A204.1 (cell line): ENCODE measurements around the gene SPATA20.

ENCODE experiments used
- FAIRE-seq: peaks from 2 replicates; lab custom pipeline; 2012; peaks lifted over from hg19 to GRCh38; lab: Jason Lieb, UNC

The SPATA20 gene

DNA sequence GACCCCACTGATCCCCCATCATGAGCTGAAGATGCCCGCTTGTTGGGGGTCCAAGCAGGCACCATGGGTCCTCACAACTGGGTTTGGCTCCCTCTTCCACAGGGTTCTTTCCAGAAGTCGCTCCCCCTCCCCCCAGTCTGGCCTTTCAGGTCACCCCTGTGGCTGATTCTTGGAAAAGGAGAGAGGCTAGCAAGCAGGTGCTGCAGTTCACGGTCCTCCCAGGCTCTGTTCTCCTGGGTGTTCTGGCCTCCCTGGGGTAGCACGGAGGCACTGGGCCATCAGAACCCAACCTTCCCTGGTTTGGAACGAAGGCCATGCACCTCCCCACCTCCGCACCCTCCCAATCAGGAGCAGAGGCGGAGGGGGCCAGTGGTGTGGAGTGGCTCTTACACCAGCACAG is 32.4 kb downstream of the SPATA20 start:
- FAIRE-seq, result no peak

DNA sequence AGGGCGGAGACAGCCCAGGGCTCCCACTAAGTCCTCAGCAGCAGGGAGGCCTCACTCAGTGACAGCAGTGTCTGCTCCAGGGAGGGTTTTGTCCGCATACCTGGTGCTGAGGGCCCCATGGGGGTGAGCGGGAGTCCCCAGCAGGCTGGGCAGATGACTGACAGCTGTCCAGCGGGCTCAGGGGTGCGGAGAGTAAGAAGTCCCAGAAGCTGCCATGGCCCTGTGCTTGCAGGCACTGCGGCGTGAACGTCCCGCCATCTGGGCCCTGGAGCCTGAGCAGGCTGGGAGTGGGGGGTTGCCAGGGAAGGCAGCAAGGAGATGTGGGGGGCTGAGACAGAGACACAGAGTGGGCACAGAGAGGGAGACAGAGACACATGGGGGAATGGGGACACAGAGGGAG is 33.7 kb downstream of the SPATA20 start:
- FAIRE-seq, result no peak

DNA sequence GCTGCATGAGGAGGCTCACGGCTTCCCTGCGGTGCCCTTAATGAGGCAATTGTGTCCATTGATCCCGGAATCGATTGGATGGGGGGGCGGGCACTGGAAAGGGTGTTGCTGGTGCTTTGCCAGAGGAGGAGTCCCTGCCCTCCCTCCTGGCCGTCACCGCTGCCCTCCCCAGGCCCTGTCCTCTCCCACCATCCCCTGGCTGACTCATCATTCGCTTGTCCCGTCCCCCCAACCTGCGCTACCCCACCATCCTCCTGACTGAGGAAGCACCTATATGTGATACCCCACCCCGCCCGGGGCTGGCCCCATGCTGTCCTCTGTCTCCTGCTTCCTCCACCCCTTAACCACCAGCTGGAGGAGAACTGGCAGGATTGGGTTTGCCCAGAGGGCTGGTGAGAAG is 34.3 kb downstream of the SPATA20 start:
- no peak for FAIRE-seq

DNA sequence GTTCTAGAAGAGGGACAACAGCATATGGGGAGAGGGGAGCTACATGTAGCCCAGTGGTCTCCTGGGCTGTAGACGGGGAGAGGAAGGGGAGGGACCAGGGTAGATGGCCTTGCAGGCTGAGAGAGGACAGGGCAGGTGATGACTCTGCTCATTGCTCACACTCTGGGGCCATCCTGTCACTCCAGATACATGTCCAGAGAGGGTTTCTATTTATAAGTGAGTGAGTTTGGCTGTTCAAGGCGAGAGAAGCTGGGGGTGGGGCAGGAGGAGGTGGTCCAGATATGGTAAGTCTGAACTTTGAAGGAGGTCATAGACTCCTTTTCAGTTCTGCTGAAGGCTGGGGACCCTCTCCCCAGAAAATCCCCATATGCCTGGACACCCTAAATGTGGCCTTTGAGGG is 35.8 kb downstream of the SPATA20 start:
- FAIRE-seq, result no peak

DNA sequence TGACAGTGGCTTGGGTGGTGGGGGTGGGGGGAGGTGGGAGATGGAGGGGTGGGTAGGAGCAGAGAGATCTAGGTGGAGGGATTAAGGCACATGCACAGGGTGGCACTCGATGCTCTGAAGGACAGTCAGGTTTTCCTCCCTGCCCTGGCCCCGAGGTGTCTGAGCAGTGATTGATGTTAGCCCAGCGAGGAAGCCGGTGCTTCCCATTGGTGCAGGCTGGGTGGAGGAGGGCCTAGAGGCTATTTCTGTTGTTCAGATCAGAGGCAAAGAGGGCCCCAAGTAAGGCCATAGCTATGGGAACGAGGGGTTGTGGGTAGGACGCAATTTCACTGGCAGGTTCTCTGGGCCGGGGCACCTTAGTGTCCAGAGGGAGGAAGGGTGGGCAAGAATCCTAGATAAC is 36.7 kb downstream of the SPATA20 start:
- no peak for FAIRE-seq

DNA sequence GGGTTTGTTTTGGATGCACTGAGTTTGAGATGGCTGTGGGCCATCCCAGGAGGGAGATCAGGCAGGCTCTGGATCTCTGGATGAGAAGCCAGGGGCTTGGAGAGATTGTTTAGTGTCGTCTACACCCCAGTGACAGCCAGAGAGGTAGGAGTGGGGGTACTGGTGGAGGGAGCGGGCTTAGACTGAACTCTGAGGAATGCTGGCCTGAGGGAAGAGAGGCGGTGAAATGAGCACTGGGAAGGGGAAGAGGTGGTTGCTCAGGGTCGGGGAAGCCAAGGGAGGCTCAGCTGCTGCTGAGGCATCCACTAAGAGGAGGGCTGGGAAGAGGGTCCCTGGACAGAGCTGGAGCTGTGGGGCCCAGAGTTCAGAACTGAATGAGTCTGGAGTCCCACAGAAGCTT is 37.1 kb downstream of the SPATA20 start:
- no peak for FAIRE-seq

DNA sequence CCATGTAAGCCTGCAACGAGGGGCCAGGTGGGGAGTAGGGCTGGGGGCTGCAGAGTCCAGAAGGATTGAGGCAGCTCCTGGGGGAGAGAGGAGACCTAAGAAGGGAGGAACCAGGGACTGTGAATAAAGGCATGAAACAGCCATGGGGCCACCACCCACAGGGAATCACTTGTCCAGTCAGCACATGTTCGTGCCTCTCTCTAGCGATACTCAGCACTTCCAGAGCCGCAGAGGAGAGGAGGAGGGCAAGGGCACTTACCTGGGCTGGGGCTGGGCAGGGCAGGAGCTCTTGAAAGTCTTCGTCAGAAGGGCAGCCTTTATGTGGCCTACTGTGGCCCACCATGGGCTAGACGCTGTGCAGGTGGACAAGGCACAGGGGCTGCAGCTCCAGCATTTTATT is 37.8 kb downstream of the SPATA20 start:
- FAIRE-seq, result no peak

DNA sequence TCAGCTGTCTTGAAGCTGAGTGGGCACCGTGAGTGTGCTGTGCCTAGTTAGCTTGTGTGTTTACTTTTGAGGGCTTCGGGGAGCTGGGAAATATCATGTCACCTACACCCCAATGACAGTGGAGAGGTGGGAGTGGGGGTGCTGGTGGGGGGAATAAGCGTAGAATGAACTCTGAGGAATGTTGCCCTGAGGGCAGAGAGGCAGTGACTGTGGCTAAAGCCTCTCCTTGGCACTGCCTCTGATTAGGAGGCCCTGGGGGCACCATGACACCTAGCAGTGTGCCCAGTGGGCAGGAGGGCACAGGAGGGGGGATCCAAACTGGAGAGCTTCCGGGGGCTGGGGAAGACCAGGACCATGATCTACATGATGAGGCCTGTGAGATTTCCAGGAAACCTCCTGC is 38.4 kb downstream of the SPATA20 start:
- no peak for FAIRE-seq

DNA sequence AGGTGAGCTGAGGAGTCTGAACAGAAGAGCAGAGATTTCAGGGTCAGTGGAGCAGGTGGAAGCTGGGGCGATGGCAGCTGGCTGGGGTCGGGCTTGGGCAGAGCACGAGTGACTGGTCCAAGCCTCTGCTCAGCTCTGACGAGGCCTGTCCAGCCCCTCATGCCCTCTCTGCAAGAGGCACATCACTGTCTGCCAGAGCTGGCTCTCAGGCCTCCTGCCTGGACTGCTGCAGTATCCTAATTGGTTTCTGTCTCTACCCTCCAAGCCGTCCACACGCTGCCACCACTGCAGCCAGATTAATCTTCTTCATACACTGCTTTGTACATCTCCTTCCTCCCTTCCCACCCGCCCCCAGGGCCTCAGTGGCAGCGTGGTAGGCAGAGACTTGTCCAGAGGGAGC is 38.9 kb downstream of the SPATA20 start:
- no peak for FAIRE-seq

DNA sequence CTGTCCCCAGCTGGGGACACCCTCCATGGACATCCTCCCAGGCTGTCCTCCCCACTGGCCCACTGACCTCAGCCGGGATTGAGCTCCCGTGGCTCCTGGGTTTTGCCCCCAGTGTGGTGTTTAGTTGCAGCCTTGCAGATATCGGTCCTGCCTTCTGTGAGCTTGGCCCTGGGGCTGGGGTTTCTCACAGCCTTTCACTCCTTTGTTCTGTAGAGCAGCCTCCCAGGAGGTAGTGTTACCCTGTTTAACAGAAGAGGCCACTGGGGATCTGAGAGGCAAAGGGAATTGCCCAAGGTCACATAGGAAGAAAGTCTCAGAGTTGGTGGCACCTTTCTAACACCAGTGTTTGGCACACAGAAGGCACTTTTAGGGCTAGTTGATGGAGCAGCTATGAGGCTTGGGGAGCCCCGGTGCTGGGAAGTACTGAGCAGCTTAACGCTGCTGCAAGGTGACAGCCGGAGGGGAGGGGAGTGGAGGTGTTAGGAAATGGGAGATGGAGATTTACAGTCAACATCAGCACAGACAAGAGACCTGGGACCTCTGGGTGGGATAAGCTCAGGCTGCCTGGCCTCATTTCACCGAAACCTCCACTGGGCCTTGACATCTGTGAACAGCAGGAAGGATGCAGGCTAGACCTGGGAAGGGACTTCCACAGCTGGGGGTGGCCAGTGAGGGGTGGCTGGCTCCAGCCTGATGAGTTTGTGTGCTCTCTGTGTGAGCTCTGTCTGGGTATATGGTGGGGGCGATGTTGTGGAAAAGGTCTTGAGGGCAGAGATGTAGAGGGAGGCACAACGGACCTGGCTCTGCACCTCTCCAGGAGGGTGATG is 39.7 kb downstream of the SPATA20 start:
- no peak for FAIRE-seq

DNA sequence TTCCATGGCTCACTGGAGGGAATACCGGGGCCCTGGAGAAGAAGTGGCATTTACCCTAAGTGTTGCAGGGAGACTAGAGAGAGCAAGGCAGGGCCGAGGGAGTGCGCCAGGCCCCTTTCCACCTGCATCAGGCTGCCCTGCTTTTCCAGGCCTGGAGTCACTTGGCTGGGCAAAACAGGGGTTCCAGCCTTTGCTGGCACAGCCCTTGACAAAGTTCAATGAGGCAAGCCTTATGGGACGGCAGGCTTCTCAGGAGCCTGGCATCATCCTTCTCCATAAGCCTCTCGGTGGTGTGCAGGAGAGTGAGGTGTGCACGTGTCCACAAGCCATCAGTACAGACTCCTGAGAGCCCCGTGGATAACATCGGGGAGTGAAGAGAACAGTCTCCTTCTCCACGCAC is 40.6 kb downstream of the SPATA20 start:
- FAIRE-seq, result no peak

DNA sequence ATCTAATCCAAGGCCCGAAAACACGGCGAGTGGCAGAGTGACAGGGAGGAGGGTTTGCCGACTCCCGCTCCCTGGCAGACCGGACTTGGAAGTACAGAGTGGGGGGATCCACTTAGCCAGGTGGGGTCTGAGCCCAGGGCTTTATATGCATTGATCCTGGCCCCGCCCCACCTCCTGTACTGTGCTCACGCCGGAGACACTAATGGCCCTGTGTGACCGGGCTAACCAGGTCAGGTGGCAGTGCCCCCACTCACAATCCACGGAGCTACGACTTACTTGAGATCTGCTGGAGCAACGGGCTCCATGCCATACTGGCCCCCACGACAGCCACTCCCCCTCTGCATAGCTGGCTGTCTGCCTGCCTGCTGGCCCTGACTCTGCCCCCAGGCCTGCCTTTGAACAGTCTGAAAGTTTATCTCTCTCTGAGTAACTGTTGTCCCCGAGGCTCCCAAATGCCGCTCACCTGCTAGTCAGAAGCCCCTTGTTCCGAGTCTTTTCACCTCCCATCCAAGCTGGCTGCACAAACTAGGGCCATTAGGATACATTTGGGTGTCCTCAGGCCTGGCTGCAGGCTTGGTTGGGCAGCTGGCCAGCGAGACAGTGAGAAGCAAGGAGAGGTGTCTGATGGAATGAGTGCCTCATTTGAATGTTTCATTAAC is 41.5 kb downstream of the SPATA20 start:
- no peak for FAIRE-seq

DNA sequence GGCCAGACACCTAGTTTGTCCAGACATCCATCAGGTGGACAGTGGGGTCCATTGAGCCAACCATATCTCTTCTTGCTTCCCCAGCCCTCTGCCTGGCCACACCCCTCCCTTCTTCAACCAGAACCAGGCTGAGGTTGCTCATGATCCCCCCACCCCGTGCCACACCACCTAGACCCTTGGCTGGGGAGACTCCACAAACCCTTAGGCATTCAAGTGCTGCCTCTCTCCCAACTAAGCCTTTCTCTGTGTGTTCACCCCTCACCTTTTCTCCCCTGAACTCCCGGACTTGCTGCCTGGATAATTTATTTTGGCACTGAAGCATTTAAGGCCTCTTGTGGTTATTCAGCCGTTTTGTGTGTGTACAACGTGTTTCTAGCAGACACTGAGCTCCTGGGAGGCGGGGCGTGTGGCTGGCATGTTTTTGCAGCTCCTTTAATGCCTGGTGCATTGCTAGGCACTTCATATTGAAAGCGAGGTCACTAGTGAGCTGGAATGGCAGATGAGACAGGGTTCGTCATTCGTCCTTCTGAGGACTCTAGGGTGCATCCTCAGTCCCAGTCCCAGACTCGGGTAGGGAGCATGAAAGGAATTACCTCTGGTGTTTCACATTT is 42.2 kb downstream of the SPATA20 start:
- FAIRE-seq, result no peak

DNA sequence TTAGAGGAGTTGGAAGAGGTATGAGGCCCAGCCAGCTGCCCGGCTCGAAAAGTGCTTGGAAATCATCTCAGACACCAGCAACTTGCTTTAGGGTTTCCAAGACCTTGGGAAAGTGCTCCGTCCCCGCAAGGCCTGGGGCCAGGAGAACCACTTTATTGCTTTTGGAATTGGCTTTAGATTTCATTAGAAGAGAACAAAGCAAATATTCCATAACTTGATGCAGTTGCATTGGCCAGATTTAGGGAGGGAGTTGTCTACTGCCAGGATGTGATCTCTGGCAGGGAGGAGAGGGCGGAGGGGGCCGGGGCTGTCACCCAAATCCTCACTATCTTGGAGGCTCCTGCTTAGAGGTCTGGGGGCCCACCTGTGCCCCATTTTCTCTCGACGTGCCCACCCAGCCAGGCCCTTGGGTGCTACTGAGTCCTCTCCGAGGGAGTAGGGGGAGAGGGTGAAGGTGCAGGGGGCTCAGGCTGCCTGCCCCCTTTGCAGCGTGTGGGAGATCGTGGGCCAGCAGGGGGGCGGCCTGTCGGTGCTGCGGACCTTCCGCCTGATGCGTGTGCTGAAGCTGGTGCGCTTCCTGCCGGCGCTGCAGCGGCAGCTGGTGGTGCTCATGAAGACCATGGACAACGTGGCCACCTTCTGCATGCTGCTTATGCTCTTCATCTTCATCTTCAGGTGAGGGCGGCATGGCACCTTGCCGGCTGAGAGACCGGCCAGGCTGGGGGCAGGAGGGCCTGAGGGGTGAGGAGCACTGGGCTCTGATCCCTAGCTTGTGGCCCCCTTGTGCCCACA is 44.2 kb downstream of the SPATA20 start:
- no peak for FAIRE-seq

DNA sequence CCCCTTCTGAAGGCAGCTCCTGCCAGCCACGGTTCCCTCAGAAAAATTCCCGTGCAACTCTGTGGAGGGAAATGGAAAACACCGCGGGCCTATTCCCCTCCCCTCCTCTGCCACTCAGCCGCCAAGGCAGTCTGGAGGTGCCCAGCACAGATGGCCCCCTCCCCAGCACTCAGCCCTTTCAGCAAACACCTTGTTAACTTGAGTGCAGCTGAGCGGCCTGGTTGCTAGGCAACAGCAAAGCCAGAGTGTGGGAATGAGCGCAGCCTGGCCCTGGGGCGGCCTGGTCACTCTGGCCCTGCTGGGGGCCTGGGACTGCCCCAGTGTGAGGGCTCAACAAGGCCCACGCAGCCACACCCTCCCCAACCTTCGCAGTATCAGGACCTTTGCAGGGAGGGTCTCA is 46.3 kb downstream of the SPATA20 start:
- FAIRE-seq, result no peak

DNA sequence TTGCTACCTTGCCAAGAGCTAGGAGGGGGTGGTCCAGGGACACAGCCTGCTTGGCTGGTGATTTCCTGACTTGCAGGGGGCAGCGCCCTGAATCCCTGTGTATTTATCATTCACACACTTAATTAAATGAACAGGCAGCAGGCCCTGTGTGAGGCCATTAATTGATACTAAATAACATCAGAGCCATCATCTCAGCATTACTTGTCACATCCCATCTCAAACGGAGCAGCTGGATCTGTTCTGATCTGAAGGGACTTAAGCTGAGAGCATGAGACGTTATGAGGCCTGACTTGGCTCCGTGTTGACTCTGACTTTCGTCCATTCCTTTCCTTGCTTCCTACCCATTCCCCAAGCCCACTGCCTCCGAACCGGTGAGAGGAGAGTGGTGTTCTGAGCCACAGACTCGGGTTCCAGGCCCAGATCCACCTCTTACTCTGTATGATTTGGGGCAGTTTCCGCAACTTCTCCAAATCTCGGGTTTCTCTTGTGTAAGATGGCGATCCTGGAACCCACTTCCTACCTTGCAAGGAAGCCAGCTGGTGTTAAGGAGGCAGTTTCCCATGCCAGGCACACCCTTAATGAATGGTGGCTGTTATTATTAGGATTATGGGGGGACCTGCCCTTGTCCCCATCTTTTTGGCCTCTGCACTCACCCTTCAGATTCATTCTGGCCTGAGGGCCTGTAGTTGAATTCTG is 47.3 kb downstream of the SPATA20 start:
- FAIRE-seq, result no peak

DNA sequence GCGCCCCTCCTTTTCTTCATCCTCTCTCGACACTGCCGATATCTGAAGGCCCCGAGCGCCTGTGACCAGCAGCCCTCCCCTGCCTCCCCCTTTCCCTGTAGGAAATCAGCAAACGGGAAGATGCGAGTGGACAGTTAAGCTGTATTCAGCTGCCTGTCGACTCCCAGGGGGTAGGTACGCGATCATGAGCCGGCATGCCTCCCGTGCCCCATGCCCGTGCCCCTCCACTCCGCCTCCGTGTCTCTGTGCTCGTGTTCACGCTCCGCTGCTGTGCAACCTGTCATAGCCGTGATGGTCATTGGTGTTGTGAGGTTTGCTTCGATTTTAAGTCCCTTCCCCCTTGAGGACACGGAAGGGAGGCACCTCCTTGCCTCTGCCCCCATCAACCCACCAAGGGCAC is 47.9 kb downstream of the SPATA20 start:
- no peak for FAIRE-seq

DNA sequence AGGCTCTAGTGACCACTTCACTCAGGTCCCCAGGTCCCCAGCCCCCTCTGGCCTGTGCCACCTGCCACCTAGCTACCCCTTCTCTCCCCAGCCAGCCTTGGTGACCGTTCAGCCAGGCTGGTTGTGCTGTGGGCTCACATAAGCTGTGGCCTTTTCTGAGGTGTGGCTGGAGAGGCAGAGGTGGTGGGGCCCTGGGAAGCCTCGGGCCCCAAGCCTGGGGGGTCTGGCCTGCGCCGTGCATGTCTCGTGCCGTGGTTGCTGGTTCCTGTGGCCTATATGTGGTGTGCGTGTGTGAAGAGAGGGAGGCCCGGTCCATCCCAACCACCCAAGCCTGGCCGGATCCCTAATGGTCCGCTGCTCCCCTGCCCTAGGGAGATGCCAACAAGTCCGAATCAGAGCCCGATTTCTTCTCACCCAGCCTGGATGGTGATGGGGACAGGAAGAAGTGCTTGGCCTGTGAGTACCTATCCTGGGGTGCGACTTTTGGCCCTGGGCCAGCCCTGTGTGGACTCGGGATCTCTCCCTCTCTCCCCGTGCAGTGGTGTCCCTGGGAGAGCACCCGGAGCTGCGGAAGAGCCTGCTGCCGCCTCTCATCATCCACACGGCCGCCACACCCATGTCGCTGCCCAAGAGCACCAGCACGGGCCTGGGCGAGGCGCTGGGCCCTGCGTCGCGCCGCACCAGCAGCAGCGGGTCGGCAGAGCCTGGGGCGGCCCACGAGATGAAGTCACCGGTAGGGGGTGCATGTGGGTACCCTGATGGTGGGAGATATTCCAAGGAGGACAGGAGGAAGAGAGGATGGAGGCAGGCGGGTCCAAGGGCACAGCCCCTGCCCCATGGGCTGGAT is 49.4 kb downstream of the SPATA20 start:
- no peak for FAIRE-seq

DNA sequence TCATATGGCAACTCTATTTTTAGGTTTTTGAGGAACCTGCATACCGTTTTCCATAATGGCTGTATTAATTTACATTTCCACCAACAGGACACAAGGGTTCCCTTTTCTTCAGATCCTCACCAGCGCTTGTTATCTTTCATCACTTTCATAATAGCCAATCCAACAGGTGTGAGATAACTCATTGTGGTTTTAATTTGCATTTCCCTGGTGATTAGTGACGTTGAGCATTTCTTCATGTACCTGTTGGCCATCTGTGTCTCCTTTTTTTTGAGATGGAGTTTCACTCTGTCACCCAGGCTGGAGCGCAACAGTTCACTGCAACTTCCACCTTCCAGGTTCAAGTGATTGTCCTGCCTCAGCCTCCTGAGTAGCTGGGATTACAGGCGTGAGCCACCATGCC is 51.5 kb downstream of the SPATA20 start:
- no peak for FAIRE-seq

DNA sequence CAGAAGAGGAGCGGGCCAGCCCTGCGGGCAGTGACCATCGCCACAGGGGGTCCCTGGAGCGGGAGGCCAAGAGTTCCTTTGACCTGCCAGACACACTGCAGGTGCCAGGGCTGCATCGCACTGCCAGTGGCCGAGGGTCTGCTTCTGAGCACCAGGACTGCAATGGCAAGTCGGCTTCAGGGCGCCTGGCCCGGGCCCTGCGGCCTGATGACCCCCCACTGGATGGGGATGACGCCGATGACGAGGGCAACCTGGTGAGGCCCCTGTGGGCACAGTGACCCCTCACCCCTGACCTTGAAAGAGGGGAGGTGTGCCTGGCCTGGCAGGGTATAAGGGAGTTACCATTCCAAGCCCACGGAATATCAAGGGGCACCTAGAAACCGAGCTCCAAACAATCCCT is 52.6 kb downstream of the SPATA20 start:
- FAIRE-seq, result no peak

DNA sequence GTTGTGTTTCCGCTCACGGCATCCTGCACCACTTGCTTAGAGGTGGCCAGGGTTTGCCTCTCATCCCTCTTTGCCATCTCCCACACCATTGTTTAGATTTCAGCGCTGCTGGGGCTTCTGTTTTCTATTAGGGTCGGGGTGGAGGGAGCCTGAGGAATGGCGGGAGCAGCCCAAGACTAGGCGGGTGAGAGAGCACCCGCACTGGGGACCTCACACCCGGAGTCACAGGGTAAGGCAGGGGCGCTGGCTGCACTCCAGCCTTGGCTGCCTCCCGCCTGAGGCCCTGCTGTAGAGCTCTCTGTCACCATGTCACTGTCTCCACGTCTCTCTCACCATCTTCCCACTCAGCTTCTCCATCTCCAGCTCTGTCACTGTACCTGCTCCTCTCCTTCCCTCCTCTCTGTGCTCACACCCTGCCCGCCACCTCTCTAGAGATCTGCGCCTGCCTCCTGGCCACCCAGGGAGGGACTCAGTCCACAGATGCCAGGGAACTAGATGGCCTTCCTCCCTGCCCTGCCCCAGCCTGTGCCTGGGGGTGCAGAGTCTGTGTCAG is 54.9 kb downstream of the SPATA20 start:
- FAIRE-seq, result no peak
